Chondrocyte (in vitro differentiated cells): ENCODE data around the gene CHAF1B. TPM values are rescaled to one million over a fixed set of nuclear protein-coding genes. Genes with fewer than 3 reads are reported as not detected.
"Not testable (repeated sequence)": the region's sequence is repeated elsewhere in the genome, so short reads cannot be mapped to it uniquely, and the experiment has no call there.

Source experiments
- DNase-seq: peaks from one replicate; pipeline ENCODE4 v3.0.0; 2021; ENCODE audit warnings: mixed read lengths, low spot score
- H3K27ac Mint-ChIP-seq: one replicate; pipeline ENCODE4 v1.8.0; 2021; ENCODE audit warnings: mild to moderate bottlenecking, moderate library complexity, mixed read lengths; ENCODE audit not compliant: unreplicated experiment
- H3K27me3 Mint-ChIP-seq: 2 replicates; pipeline ENCODE4 v1.8.0; 2021; ENCODE audit warnings: low read depth, mixed read lengths
- H3K36me3 Mint-ChIP-seq: 2 replicates; pipeline ENCODE4 v1.8.0; 2021; ENCODE audit warnings: low read depth, mixed read lengths
- H3K4me1 Mint-ChIP-seq: 2 replicates; pipeline ENCODE4 v1.8.0; 2021; ENCODE audit warnings: low read depth, mild to moderate bottlenecking, mixed read lengths
- H3K4me3 Mint-ChIP-seq: one replicate; pipeline ENCODE4 v1.8.0; 2021; ENCODE audit warnings: mild to moderate bottlenecking, moderate library complexity, mixed read lengths; ENCODE audit not compliant: unreplicated experiment
- H3K9me3 Mint-ChIP-seq: 2 replicates; pipeline ENCODE4 v1.8.0; 2021; ENCODE audit warnings: low read depth, mixed read lengths
- CTCF ChIP-seq: fragments of 200-600 bp; sonication (generic); IDR thresholded peaks from 2 replicates; pipeline ENCODE4 v1.5.0; 2021; ENCODE audit warnings: antibody characterized with exemption, mild to moderate bottlenecking, moderate library complexity
- total RNA-seq: library from RNA; stranded (reverse); gene quantifications from 3 replicates; pipeline ENCODE4 v1.2.1, GENCODE V29; 2021

Gene CHAF1B
- total RNA-seq, 1 donor from 2014 or later: 2.6 TPM

GRCh38 chr21:36388835-36389234 is 3.6 kb downstream of the CHAF1B start:
- no peak overlapping the region for H3K4me3 Mint-ChIP-seq
- peaks cover 9% of the 10 kb centered on the region for H3K4me1 Mint-ChIP-seq
- peak; percentile 50 for TF ChIP-seq CTCF
- no peaks in the 10 kb centered on the region for H3K27me3 Mint-ChIP-seq
- DNase-seq: no peak
- no peak overlapping the region for H3K27ac Mint-ChIP-seq
- H3K9me3 Mint-ChIP-seq: no peaks in the 10 kb centered on the region
- H3K36me3 Mint-ChIP-seq: peaks cover 4% of the 10 kb centered on the region

DNA sequence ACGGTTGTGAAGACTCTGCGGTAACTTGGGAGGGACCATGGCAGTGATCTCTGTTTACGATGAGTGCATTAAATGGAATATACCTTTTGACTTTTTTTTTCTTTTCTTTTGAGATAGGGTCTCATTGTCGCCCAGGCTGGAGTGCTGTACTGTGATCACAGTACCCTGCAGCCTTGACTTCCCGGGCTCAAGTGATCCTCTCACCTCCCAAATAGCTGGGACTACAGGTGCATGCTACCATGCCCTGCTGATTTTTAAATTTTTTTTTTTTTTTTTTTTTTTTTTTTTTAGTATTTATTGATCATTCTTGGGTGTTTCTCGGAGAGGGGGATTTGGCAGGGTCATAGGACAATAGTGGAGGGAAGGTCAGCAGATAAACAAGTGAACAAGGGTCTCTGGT is 6.5 kb downstream of the CHAF1B start:
- H3K27ac Mint-ChIP-seq, H3K9me3 Mint-ChIP-seq, DNase-seq, H3K27me3 Mint-ChIP-seq, H3K4me3 Mint-ChIP-seq, H3K4me1 Mint-ChIP-seq: not testable (repeated sequence)
- H3K36me3 Mint-ChIP-seq: peaks cover 12% of the 10 kb centered on the region

GRCh38 chr21:36395353-36396111 is 10.3 kb downstream of the CHAF1B start:
- no peak for TF ChIP-seq CTCF
- Mint-ChIP-seq H3K27me3 (no peaks in the 10 kb centered on the region), H3K4me1 (no peaks in the 10 kb centered on the region), H3K9me3 (no peaks in the 10 kb centered on the region), H3K36me3 (peaks cover 9% of the 10 kb centered on the region), H3K27ac (no peak overlapping the region), H3K4me3 (no peak overlapping the region)
- no peak for DNase-seq

GRCh38 chr21:36396325-36396724 is 11.1 kb downstream of the CHAF1B start:
- no peaks in the 10 kb centered on the region for H3K4me1 Mint-ChIP-seq
- no peak overlapping the region for H3K4me3 Mint-ChIP-seq
- no peaks in the 10 kb centered on the region for H3K9me3 Mint-ChIP-seq
- no peak overlapping the region for H3K27ac Mint-ChIP-seq
- H3K36me3 Mint-ChIP-seq: peaks cover 9% of the 10 kb centered on the region
- no peak for TF ChIP-seq CTCF
- no peaks in the 10 kb centered on the region for H3K27me3 Mint-ChIP-seq
- no peak for DNase-seq

DNA sequence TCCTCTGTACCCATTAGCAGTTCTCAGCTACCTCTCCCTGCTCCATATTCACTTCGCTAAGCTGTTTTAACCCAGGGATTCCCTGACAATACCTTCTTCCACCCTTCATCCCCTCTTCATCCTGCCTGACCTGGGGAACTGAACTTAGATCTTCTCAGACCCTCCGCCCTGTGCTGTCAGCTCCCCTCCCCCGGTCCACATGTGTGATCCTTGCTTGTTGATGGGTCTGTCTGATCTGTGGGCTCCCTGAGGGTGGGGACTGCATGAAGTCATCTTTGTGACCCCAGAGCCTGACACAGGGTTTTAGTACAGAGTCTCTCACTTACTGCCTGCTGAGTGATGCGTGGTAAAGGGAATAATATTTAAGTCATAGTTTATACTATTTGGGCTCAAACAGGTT is 11.8 kb downstream of the CHAF1B start:
- H3K9me3 Mint-ChIP-seq: no peaks in the 10 kb centered on the region

More for the DNA sequence above, 11.8 kb downstream of the CHAF1B start:
- H3K4me3 Mint-ChIP-seq: no peak overlapping the region
- peaks cover 9% of the 10 kb centered on the region for H3K36me3 Mint-ChIP-seq
- TF ChIP-seq CTCF: no peak
- no peak overlapping the region for H3K27ac Mint-ChIP-seq
- no peak for DNase-seq
- H3K27me3 Mint-ChIP-seq: no peaks in the 10 kb centered on the region
- no peaks in the 10 kb centered on the region for H3K4me1 Mint-ChIP-seq
